ENCODE data around the gene KDM6A. TPM values are rescaled to one million over a fixed set of nuclear protein-coding genes. Genes with fewer than 3 reads are reported as not detected.
"Not testable (repeated sequence)": the region's sequence is repeated elsewhere in the genome, so short reads cannot be mapped to it uniquely, and the experiment has no call there.

KDM6A gene
- total and polyA plus RNA-seq, 9 of the 15 experiments (the other 6 are each of a cell fraction or from before 2014, with no cell fraction given) = 8.4 to 34.3 (median 22.9) TPM

DNA sequence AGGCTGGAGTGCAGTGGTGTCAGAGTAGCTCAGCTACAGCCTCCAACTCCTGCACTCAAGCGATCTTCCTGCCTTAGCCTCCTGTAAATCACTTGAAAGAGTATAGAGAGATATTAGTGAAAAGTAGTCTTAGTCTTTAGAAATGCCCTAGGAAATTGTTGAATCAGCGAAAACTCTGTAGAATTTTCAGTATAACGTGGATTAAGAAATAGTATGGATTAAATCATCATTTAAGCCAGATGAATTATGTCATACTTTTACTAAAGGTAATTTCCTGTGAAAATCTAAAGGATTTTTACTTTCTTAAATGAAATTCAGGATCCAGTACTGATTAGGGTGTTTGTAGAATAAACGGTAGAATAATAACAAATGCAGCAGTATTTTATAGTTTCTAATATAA lies 163.2 kb downstream of the KDM6A start (continued):
- TF ChIP-seq SMAD4 (CRISPR knock-in tag; conservative IDR thresholded peaks at IDR 0.05) (no peak), MAFG (tag; conservative IDR thresholded peaks at IDR 0.05) (peak; percentile 59), ZNF197 (CRISPR knock-in tag; IDR thresholded peaks at IDR 0.05; ENCODE audit: low read depth) (no peak), TGIF2 (CRISPR knock-in tag; IDR thresholded peaks at IDR 0.05) (no peak), MIER1 (IDR thresholded peaks at IDR 0.05; ENCODE audit: low read depth) (no peak), CCAR2 (IDR thresholded peaks at IDR 0.05; ENCODE audit: low read depth, low read length) (no peak), HDAC3 (IDR thresholded peaks at IDR 0.05; ENCODE audit: borderline replicate concordance, partially characterized antibody) (no peak), SETDB1 (IDR thresholded peaks at IDR 0.05; ENCODE audit: low read length) (no peak), C11orf30 (IDR thresholded peaks at IDR 0.05; ENCODE audit: low read depth) (peak; percentile 82), ZNF695 (CRISPR knock-in tag; IDR thresholded peaks at IDR 0.05) (no peak)
- TF ChIP-seq, protein P1, sequence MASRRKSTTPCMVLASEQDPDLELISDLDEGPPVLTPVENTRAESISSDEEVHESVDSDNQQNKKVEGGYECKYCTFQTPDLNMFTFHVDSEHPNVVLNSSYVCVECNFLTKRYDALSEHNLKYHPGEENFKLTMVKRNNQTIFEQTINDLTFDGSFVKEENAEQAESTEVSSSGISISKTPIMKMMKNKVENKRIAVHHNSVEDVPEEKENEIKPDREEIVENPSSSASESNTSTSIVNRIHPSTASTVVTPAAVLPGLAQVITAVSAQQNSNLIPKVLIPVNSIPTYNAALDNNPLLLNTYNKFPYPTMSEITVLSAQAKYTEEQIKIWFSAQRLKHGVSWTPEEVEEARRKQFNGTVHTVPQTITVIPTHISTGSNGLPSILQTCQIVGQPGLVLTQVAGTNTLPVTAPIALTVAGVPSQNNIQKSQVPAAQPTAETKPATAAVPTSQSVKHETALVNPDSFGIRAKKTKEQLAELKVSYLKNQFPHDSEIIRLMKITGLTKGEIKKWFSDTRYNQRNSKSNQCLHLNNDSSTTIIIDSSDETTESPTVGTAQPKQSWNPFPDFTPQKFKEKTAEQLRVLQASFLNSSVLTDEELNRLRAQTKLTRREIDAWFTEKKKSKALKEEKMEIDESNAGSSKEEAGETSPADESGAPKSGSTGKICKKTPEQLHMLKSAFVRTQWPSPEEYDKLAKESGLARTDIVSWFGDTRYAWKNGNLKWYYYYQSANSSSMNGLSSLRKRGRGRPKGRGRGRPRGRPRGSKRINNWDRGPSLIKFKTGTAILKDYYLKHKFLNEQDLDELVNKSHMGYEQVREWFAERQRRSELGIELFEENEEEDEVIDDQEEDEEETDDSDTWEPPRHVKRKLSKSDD (conservative IDR thresholded peaks at IDR 0.05; ENCODE audit: low read length) = no peak
- TF ChIP-seq, protein P2, sequence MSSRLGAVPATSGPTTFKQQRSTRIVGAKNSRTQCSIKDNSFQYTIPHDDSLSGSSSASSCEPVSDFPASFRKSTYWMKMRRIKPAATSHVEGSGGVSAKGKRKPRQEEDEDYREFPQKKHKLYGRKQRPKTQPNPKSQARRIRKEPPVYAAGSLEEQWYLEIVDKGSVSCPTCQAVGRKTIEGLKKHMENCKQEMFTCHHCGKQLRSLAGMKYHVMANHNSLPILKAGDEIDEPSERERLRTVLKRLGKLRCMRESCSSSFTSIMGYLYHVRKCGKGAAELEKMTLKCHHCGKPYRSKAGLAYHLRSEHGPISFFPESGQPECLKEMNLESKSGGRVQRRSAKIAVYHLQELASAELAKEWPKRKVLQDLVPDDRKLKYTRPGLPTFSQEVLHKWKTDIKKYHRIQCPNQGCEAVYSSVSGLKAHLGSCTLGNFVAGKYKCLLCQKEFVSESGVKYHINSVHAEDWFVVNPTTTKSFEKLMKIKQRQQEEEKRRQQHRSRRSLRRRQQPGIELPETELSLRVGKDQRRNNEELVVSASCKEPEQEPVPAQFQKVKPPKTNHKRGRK (tag; IDR thresholded peaks at IDR 0.05) = no peak

DNA sequence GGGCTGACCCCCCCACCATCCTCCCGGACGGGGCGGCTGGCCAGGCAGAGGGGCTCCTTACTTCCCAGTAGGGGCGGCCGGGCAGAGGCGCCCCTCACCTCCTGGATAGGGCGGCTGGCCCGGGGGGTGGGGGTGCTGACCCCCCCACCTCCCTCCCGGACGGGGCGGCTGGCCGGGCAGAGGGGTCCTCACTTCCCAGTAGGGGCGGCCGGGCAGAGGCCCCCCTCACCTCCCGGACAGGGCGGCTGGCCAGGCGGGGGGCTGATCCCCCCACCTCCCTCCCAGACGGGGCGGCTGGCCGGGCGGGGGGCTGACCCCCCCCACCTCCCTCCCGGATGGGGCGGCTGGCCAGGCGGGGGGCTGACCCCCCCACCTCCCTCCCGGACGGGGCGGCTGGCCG lies 167.1 kb downstream of the KDM6A start:
- BruUV-seq (replicated peaks); ATAC-seq; H3K4me1 ChIP-seq (replicated peaks in 1 of 2; ENCODE audit: control insufficient read depth in 2 of 2, insufficient read depth in 2 of 2, low read length in 2 of 2); CTCF ChIA-PET (ENCODE audit: low intra/inter-chr PET ratio); H3K4me2 ChIP-seq (ENCODE audit: insufficient read depth, low read length); intact Hi-C loops (cut with micrococcal nuclease); H2AFZ ChIP-seq (ENCODE audit: low read depth, low read length); in situ Hi-C loops (cut with MboI); H3K9me3 ChIP-seq (replicated peaks; ENCODE audit: control insufficient read depth, insufficient read depth, low read depth, low read length); DNase-seq (ENCODE audit: extremely low read depth in 1 of 4, low spot score in 3 of 4); POLR2A ChIA-PET; FAIRE-seq; H3K36me3 ChIP-seq (ENCODE audit: control insufficient read depth, insufficient read depth, low read length); H3K27me3 ChIP-seq (ENCODE audit: control insufficient read depth in 2 of 2, insufficient read depth in 2 of 2, low read length in 2 of 2); H3K27ac ChIP-seq (ENCODE audit: extremely low read depth, low read depth, low read length); H3K9ac ChIP-seq (ENCODE audit: insufficient read depth in 1 of 2, low read depth in 2 of 2, low read length in 2 of 2); H4K20me1 ChIP-seq (replicated peaks; ENCODE audit: control insufficient read depth, insufficient read depth, low read length); H3K4me3 ChIP-seq; H3K79me2 ChIP-seq (ENCODE audit: control insufficient read depth, insufficient read depth, low read length); H3K9me1 ChIP-seq (ENCODE audit: control insufficient read depth, insufficient read depth, low read length): not testable (repeated sequence)
- WGBS (ENCODE audit: insufficient coverage, low coverage, missing lambda C conversion rate) = no CpG with 5 or more reads among the region's 28 CpGs
